IPS-18a (cell line): Measurements from ENCODE around the gene IL22RA2.
"Not testable (repeated sequence)": the region's sequence is repeated elsewhere in the genome, so short reads cannot be mapped to it uniquely, and the experiment has no call there.

ENCODE experiments used
- H3K27ac ChIP-seq: one replicate; pipeline ENCODE4 v1.5.1; 2013; ENCODE audit warnings: low read length
- H3K27me3 ChIP-seq: one replicate; pipeline ENCODE4 v1.6.1; 2013; ENCODE audit warnings: mild to moderate bottlenecking, low read length; ENCODE audit not compliant: control insufficient read depth, insufficient read depth
- H3K36me3 ChIP-seq: one replicate; pipeline ENCODE4 v1.6.1; 2013; ENCODE audit warnings: low read depth, low read length; ENCODE audit not compliant: control insufficient read depth
- H3K4me1 ChIP-seq: one replicate; pipeline ENCODE4 v1.6.1; 2013; ENCODE audit warnings: low read depth, low read length; ENCODE audit not compliant: control insufficient read depth
- H3K4me3 ChIP-seq: one replicate; pipeline ENCODE4 v1.5.1; 2013; ENCODE audit warnings: low read length
- H3K9ac ChIP-seq: one replicate; pipeline ENCODE4 v1.6.1; 2013; ENCODE audit warnings: mild to moderate bottlenecking, low read length, moderate library complexity
- H3K9me3 ChIP-seq: one replicate; pipeline ENCODE4 v1.6.1; 2013; ENCODE audit warnings: low read depth, low read length; ENCODE audit not compliant: control insufficient read depth

IL22RA2 gene

GRCh38 chr6:137213331-137213740 is 39.9 kb upstream of the IL22RA2 start:
- no peak overlapping the region for H3K9ac ChIP-seq
- H3K27me3 ChIP-seq, result no peaks in the 10 kb centered on the region
- H3K36me3 ChIP-seq, result no peaks in the 10 kb centered on the region
- peaks cover 7% of the 10 kb centered on the region for H3K9me3 ChIP-seq
- no peak overlapping the region for H3K4me3 ChIP-seq
- no peak overlapping the region for H3K27ac ChIP-seq
- H3K4me1 ChIP-seq, result peaks cover 5% of the 10 kb centered on the region

GRCh38 chr6:137211910-137212309 is 38.5 kb upstream of the IL22RA2 start:
- Histone ChIP-seq H3K36me3 (no peaks in the 10 kb centered on the region), H3K27me3 (no peaks in the 10 kb centered on the region), H3K27ac (no peak overlapping the region)

DNA sequence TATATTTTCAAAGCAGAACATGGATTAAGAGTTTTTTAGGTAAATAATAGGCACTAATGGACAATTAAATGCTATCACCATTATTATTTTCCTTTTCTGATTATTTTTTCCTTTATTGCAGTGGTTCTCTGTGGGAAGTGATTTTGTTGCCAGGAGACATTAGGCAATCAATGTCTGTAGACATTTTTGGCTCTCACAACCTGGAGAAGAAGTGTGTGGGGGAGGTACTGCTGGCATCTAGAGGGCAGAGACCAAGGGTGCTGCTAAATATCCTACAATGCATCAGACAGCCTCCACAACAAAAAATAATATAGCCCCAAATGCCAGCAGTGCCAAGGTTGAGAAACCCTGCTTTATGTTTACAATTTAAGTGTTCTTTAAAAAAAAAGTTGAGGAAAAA is 37.5 kb upstream of the IL22RA2 start:
- Histone ChIP-seq H3K4me1 (no peaks in the 10 kb centered on the region), H3K4me3 (no peak overlapping the region), H3K36me3 (peaks cover 4% of the 10 kb centered on the region), H3K27me3 (no peaks in the 10 kb centered on the region), H3K9me3 (peaks cover 9% of the 10 kb centered on the region), H3K27ac (no peak overlapping the region), H3K9ac (no peak overlapping the region)

More at GRCh38 chr6:137211910-137212309, 38.5 kb upstream of the IL22RA2 start:
- H3K9me3 ChIP-seq, result peaks cover 9% of the 10 kb centered on the region
- H3K4me3 ChIP-seq, result no peak overlapping the region
- H3K9ac ChIP-seq, result no peak overlapping the region
- H3K4me1 ChIP-seq, result no peaks in the 10 kb centered on the region

- Histone ChIP-seq H3K4me3 (no peak overlapping the region), H3K4me1 (no peaks in the 10 kb centered on the region), H3K9me3 (peaks cover 9% of the 10 kb centered on the region), H3K9ac (no peak overlapping the region), H3K27me3 (no peaks in the 10 kb centered on the region), H3K27ac (no peak overlapping the region), H3K36me3 (peaks cover 27% of the 10 kb centered on the region)
Observed at GRCh38 chr6:137208279-137208678, 34.8 kb upstream of the IL22RA2 start.

DNA sequence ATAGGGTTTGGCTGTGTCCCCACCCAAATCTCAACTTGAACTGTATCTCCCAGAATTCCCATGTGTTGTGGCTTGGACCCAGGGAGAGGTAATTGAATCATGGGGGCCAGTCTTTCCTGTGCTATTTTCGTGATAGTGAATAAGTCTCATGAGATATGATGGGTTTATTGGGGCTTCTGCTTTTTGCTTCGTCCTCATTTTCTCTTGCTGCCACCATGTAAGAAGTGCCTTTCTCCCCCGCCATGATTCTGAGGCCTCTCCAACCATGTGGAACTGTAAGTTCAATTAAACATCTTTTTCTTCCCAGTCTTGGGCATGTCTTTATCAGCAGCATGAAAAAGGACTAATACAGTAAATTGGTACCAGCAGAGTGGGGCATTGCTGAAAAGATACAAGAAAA is 34.0 kb upstream of the IL22RA2 start:
- H3K36me3 ChIP-seq, result peaks cover 33% of the 10 kb centered on the region
- not testable (repeated sequence) for H3K9ac ChIP-seq, H3K4me1 ChIP-seq, H3K4me3 ChIP-seq, H3K27ac ChIP-seq, H3K9me3 ChIP-seq, H3K27me3 ChIP-seq

GRCh38 chr6:137206577-137206976 is 33.1 kb upstream of the IL22RA2 start:
- Histone ChIP-seq H3K4me1 (no peaks in the 10 kb centered on the region), H3K4me3 (no peak overlapping the region), H3K27me3 (no peaks in the 10 kb centered on the region), H3K9me3 (peaks cover 9% of the 10 kb centered on the region), H3K9ac (no peak overlapping the region), H3K36me3 (peaks cover 33% of the 10 kb centered on the region), H3K27ac (no peak overlapping the region)

- Histone ChIP-seq H3K36me3 (peaks cover 50% of the 10 kb centered on the region), H3K4me3 (no peak overlapping the region), H3K9me3 (peaks cover 1% of the 10 kb centered on the region), H3K27me3 (no peaks in the 10 kb centered on the region), H3K27ac (no peak overlapping the region), H3K9ac (no peak overlapping the region), H3K4me1 (no peaks in the 10 kb centered on the region)
Observed at GRCh38 chr6:137203256-137203655, 29.8 kb upstream of the IL22RA2 start.

GRCh38 chr6:137202078-137202477 is 28.6 kb upstream of the IL22RA2 start:
- H3K27me3 ChIP-seq, result no peaks in the 10 kb centered on the region
- peaks cover 56% of the 10 kb centered on the region for H3K36me3 ChIP-seq
- H3K9ac ChIP-seq, result no peak overlapping the region
- H3K4me1 ChIP-seq, result no peaks in the 10 kb centered on the region
- no peak overlapping the region for H3K4me3 ChIP-seq
- no peak overlapping the region for H3K27ac ChIP-seq
- H3K9me3 ChIP-seq, result no peaks in the 10 kb centered on the region

DNA sequence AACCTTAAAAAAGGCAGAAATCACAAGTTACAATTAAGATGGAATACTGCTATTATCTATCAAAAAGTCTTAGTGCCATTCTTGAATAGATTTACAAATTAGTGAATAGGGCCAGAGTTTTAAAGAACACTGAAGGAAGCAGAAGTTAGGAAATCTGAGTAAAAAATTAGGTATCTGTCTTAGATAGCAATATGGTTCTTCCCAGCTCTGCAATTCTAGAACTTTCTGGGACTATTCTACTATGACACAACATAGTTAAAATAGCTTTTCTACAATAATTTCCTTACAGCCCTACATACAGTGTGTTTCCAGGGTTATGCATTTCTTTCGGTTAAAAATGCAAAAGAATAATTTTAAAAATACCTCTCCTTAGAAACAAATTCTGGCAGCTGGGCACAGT is 27.6 kb upstream of the IL22RA2 start:
- no peak overlapping the region for H3K4me3 ChIP-seq
- H3K27me3 ChIP-seq, result no peaks in the 10 kb centered on the region
- H3K9ac ChIP-seq, result no peak overlapping the region
- H3K9me3 ChIP-seq, result no peaks in the 10 kb centered on the region
- H3K36me3 ChIP-seq, result peaks cover 54% of the 10 kb centered on the region
- H3K27ac ChIP-seq, result no peak overlapping the region
- no peaks in the 10 kb centered on the region for H3K4me1 ChIP-seq

GRCh38 chr6:137200288-137200687 is 26.8 kb upstream of the IL22RA2 start:
- Histone ChIP-seq H3K9ac (no peak overlapping the region), H3K9me3 (no peaks in the 10 kb centered on the region), H3K36me3 (peaks cover 47% of the 10 kb centered on the region), H3K27me3 (no peaks in the 10 kb centered on the region), H3K4me1 (no peaks in the 10 kb centered on the region), H3K27ac (no peak overlapping the region), H3K4me3 (no peak overlapping the region)

DNA sequence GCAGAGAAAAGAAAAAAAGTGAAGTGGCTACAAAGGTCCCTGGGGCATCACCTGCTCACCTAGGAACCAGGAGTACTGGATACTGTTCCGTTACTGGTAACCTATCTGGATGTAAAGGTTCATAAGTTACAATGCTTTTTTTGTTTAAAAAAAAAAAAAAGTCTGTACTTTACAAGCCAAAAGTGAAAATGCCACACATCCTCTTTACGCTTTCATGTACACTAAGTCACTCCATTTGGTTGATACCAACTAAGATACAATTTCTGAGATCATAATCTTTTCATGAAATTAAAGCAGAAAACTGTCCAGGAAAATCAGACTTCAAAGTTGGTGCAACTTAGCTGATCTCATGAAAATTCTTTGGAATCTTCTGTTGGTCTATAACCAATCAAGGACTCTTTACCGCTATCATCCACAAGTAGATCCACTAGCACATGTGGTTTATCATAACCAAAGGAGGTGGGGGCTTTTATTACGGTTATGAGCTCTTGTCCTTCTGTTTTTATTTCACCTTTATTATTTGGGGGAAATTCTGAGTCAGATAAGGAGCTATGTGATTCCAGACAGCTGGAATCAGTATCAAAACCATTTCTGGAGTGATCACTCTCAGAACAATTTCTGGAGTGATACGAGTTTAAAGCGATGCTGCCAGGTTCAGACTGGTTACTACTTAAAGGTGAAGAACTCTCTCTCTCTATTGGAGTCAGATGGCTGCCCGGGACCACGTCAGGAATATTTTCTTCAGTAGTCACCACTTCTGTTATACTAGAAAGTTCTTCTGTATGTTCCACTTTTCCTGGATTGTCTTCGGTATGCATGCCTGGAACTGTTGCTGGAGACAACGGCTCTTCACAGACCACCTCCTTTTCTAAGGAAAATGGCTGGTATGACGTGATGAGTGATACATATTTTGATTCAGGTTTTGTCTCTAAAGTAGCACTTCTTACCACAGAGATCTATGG is 24.5 kb upstream of the IL22RA2 start:
- Histone ChIP-seq H3K9ac (no peak overlapping the region), H3K36me3 (peaks cover 27% of the 10 kb centered on the region), H3K4me1 (no peaks in the 10 kb centered on the region), H3K4me3 (no peak overlapping the region), H3K9me3 (no peaks in the 10 kb centered on the region), H3K27me3 (no peaks in the 10 kb centered on the region), H3K27ac (no peak overlapping the region)
